ENCODE results near the gene CCDC192.

GRCh38 chr5:127957183-127957582 is 254.0 kb downstream of the CCDC192 start:
- no peak for TF ChIP-seq CTCF (conservative IDR thresholded peaks at IDR 0.05 in 1 of 2, IDR thresholded peaks at IDR 0.05 in 1 of 2; ENCODE audit: extremely low read depth in 1 of 2, insufficient read depth in 1 of 2, low read depth in 1 of 2, low read length in 2 of 2)
- no peak for TF ChIP-seq EZH2 (IDR thresholded peaks at IDR 0.05; ENCODE audit: borderline replicate concordance, low read length)

Data from mammary epithelial cell (primary cell).